GM12878 (cell line): Measurements from ENCODE around the gene TEF. TPM values are rescaled to one million over a fixed set of nuclear protein-coding genes. Genes with fewer than 3 reads are reported as not detected.

Source experiments
- ATAC-seq: fragments of 200-7000 bp; cut with Tn5 transposase; 3 replicates; pipeline ENCODE4 v1.9.1; 2020; ENCODE audit warnings: mild to moderate bottlenecking, moderate library complexity
- BruUV-seq: library from RNA; stranded (reverse); fragments of 400-500 nt; replicated peaks from 2 replicates; lab custom pipeline; 2021; lab: Mats Ljungman, UMichigan
- CTCF ChIA-PET: fragments of 300-600 bp; sonication (Branson Sonifier 250); formaldehyde crosslinking; extraction: SDS; loops from one replicate; lab custom pipeline; 2021; ENCODE audit warnings: inconsistent platforms; lab: Yijun Ruan, JAX
- POLR2A ChIA-PET: fragments of 350-600 bp; formaldehyde crosslinking; extraction: SDS; loops from one replicate; lab custom pipeline; 2021; ENCODE audit warnings: inconsistent platforms; lab: Charles Lee
- RAD21 ChIA-PET: fragments of 300-600 bp; sonication (Branson Sonifier 250); formaldehyde crosslinking; loops from one replicate; lab custom pipeline; 2023; ENCODE audit warnings: antibody characterized with exemption; ENCODE audit not compliant: unreplicated experiment; lab: Charles Lee
- SMC1A ChIA-PET: fragments of 300-600 bp; sonication (Branson Sonifier 250); formaldehyde crosslinking; loops from one replicate; lab custom pipeline; 2023; ENCODE audit not compliant: unreplicated experiment, uncharacterized antibody; lab: Charles Lee
- DNase-seq: peaks from one replicate; pipeline ENCODE4 v3.0.0-alpha.2; 2011; ENCODE audit warnings: low read depth, low spot score
- FAIRE-seq: peaks from 3 replicates; lab custom pipeline; 2011; peaks lifted over from hg19 to GRCh38; lab: Jason Lieb, UNC
- H2AFZ ChIP-seq: 2 replicates; pipeline ENCODE4 v1.6.0; 2011; ENCODE audit warnings: low read depth, low read length, control low read depth; ENCODE audit not compliant: control insufficient read depth
- H3K27ac ChIP-seq: 2 replicates; pipeline ENCODE4 v1.5.1; 2011; ENCODE audit warnings: control low read depth; ENCODE audit not compliant: control insufficient read depth, insufficient read depth
- H3K27me3 ChIP-seq, 2 experiments: replicated peaks in 1 of 2; 2 replicates each; pipeline versions ENCODE4 v1.6.0 to v1.6.1; 2011; ENCODE audit warnings: low read length in 1 of 2; ENCODE audit not compliant: control insufficient read depth in 2 of 2, insufficient read depth in 2 of 2
- H3K36me3 ChIP-seq, 2 experiments: 2 replicates each; pipeline ENCODE4 v1.5.1; 2011; ENCODE audit warnings: low read length in 1 of 2; ENCODE audit not compliant: control insufficient read depth in 2 of 2, insufficient read depth in 2 of 2
- H3K4me1 ChIP-seq: 2 replicates; pipeline ENCODE4 v1.6.1; 2011; ENCODE audit warnings: mild to moderate bottlenecking, low read length, moderate library complexity, mixed read lengths; ENCODE audit not compliant: control insufficient read depth, insufficient read depth
- H3K4me2 ChIP-seq: 2 replicates; pipeline ENCODE4 v1.6.0; 2011; ENCODE audit warnings: control low read depth; ENCODE audit not compliant: control insufficient read depth, insufficient read depth
- H3K4me3 ChIP-seq: fragments of 200-600 bp; sonication (generic); 2 replicates; pipeline ENCODE4 v1.5.1; 2016
- H3K79me2 ChIP-seq: 2 replicates; pipeline ENCODE4 v1.6.0; 2011; ENCODE audit warnings: low read length; ENCODE audit not compliant: control insufficient read depth, insufficient read depth
- H3K9ac ChIP-seq: 2 replicates; pipeline ENCODE4 v1.8.0; 2011; ENCODE audit warnings: low read length, control low read depth, mixed read lengths; ENCODE audit not compliant: control insufficient read depth, insufficient read depth
- H3K9me3 ChIP-seq: replicated peaks from 3 replicates; pipeline ENCODE4 v1.5.1; 2011; ENCODE audit warnings: mild to moderate bottlenecking, low read length; ENCODE audit not compliant: control insufficient read depth, insufficient read depth
- H4K20me1 ChIP-seq: 2 replicates; pipeline ENCODE4 v1.6.0; 2011; ENCODE audit not compliant: control insufficient read depth, insufficient read depth
- CHD1 ChIP-seq: IDR thresholded peaks from 2 replicates; pipeline ENCODE4 v1.6.1; 2012; ENCODE audit warnings: low read depth, low read length, improper control_type of control experiment
- ETV6 ChIP-seq, 2 experiments: fragments of 450-650 bp in 1 of 2; IDR thresholded peaks in 1 of 2; conservative IDR thresholded peaks in 1 of 2; 2 replicates each; pipeline ENCODE4 v1.6.1; 2014; ENCODE audit warnings: antibody characterized with exemption in 1 of 2, borderline replicate concordance in 1 of 2, low read depth in 1 of 2, mild to moderate bottlenecking in 1 of 2, moderate library complexity in 1 of 2
- HCFC1 ChIP-seq: fragments of 150-350 bp; IDR thresholded peaks from 2 replicates; pipeline ENCODE4 v1.6.1; 2014; ENCODE audit warnings: low read length
- IRF4 ChIP-seq: IDR thresholded peaks from 2 replicates; pipeline ENCODE4 v1.6.1; 2011; ENCODE audit warnings: low read depth, low read length
- NR2C1 ChIP-seq: fragments of 450-650 bp; IDR thresholded peaks from 2 replicates; pipeline ENCODE4 v1.6.1; 2017; ENCODE audit warnings: antibody characterized with exemption, mild to moderate bottlenecking, moderate library complexity
- NRF1 ChIP-seq: conservative IDR thresholded peaks from 2 replicates; pipeline ENCODE4 v1.6.1; 2011; ENCODE audit warnings: mild to moderate bottlenecking, low read depth, low read length, improper control_type of control experiment
- RBBP5 ChIP-seq: fragments of 200-600 bp; sonication (generic); conservative IDR thresholded peaks from 2 replicates; pipeline ENCODE4 v1.6.1; 2016
- SREBF2 ChIP-seq: IDR thresholded peaks from 2 replicates; pipeline ENCODE4 v1.6.1; 2012; ENCODE audit warnings: mild to moderate bottlenecking, low read length
- USF2 ChIP-seq: IDR thresholded peaks from 2 replicates; pipeline ENCODE4 v1.6.1; 2011; ENCODE audit warnings: low read depth, low read length, improper control_type of control experiment, borderline replicate concordance
- YY1 ChIP-seq: IDR thresholded peaks from 2 replicates; pipeline ENCODE4 v1.6.1; 2011; ENCODE audit warnings: low read depth, mild to moderate bottlenecking, low read length
- ZNF622 ChIP-seq: fragments of 450-650 bp; IDR thresholded peaks from 2 replicates; pipeline ENCODE4 v1.6.1; 2017; ENCODE audit warnings: mild to moderate bottlenecking, inconsistent platforms
- WGBS: methylation state at CpG from one replicate; pipeline ENCODE4 v1.1.6; 2016; ENCODE audit warnings: low lambda C conversion rate; ENCODE audit not compliant: insufficient replicate concordance, insufficient coverage; ENCODE audit errors: missing lambda C conversion rate; 5-methylcytosine and 5-hydroxymethylcytosine counted together
- in situ Hi-C: fragments of 300-500 bp; cut with MboI; formaldehyde crosslinking; loops from 9 replicates; pipeline ENCODE4 v1.14.3; 2018; ENCODE audit warnings: mixed read lengths
- intact Hi-C: fragments of 100-400 bp; cut with micrococcal nuclease; formaldehyde crosslinking; loops from one replicate; pipeline ENCODE4 v1.14.2; 2022; ENCODE audit not compliant: unreplicated experiment
- polyA plus RNA-seq, 11 experiments: library from polyadenylated mRNA; depleted of rRNA in 4 of 11; unstranded in 6 of 11; stranded (reverse) in 5 of 11; fragments of >200 nt; fragmentation: Nextera tagmentation in 4 of 11; fragmentation: Illumina TruSeq in 1 of 11; extraction: Ambion mirVana in 4 of 11; extraction: Trizol in 1 of 11; gene quantifications; 1 replicate in 1 of 11; 2 replicates in 10 of 11; pipeline versions ENCODE4 v1.2.1 to v1.2.3, GENCODE V29; 2011 to 2016; ENCODE audit warnings: inconsistent platforms in 2 of 11, missing spikeins in 2 of 11, low read depth in 1 of 11
- total RNA-seq, 4 experiments: library from RNA; depleted of rRNA in 3 of 4; stranded (reverse); fragments of >200 nt in 3 of 4; fragmentation: Illumina TruSeq in 1 of 4; extraction: Trizol in 1 of 4; gene quantifications; 2 replicates each; pipeline versions ENCODE4 v1.2.1 to v1.2.3, GENCODE V29; 2013 to 2021

Gene TEF
- total and polyA plus RNA-seq, 10 of the 15 experiments (the other 5 are each of a cell fraction or from before 2014, with no cell fraction given) = 0.23 to 4.9 (median 3.2) TPM

- in situ Hi-C loops (no loop called here), intact Hi-C loops (no loop called here)
- no peak for DNase-seq
- no peak overlapping the region for H3K9ac ChIP-seq
- peaks cover 13 to 26% of the 10 kb centered on the region in 2 experiments; a peak in 3 of 4 replicates for H3K36me3 ChIP-seq
- CTCF ChIA-PET = no interaction called here
- no peaks in the 10 kb centered on the region for H3K27me3 ChIP-seq
- TF ChIP-seq ETV6 (conservative IDR thresholded peaks at IDR 0.05 in 1 of 2, IDR thresholded peaks at IDR 0.05 in 1 of 2; ENCODE audit: borderline replicate concordance in 1 of 2, low read depth in 1 of 2) (no peak), HCFC1 (no peak), NRF1 (no peak), IRF4 (no peak), NR2C1 (no peak), CHD1 (no peak), SREBF2 (no peak), RBBP5 (no peak), USF2 (no peak), ZNF622 (no peak), YY1 (no peak)
- no peak for FAIRE-seq
- H3K4me2 ChIP-seq = no peak overlapping the region
- H3K4me1 ChIP-seq = no peaks in the 10 kb centered on the region
- H3K27ac ChIP-seq = no peak overlapping the region
- H4K20me1 ChIP-seq = no peaks in the 10 kb centered on the region
- H3K4me3 ChIP-seq = no peak overlapping the region
- H3K9me3 ChIP-seq = no peaks in the 10 kb centered on the region
- no peaks in the 10 kb centered on the region for H3K79me2 ChIP-seq
- BruUV-seq = no TSS peak
- SMC1A ChIA-PET = no interaction called here
- ATAC-seq = no peak
- H2AFZ ChIP-seq = no peak overlapping the region
- POLR2A ChIA-PET = no interaction called here
- RAD21 ChIA-PET = interaction anchor here (0.5 kb wide), 1 partner anchor 21 kb away, joined by 3 read pairs; no protein-coding TSS in a partner anchor
- WGBS = 97% methylated on average over 14 of the region's 18 CpGs
These were observed 41.9 kb upstream of the TEF start for GRCh38 chr22:41339823-41340222.
